Stimulated activated CD4-positive, alpha-beta T cell treated with anti-CD3 and anti-CD28 coated beads, Interleukin-4, amount 100 ng/mL, for 1 hour (primary cell): ENCODE data around the gene NECTIN2.
"Not testable (repeated sequence)": the region's sequence is repeated elsewhere in the genome, so short reads cannot be mapped to it uniquely, and the experiment has no call there.

ENCODE experiments used
- DNase-seq: peaks from one replicate; pipeline ENCODE4 v3.0.0-alpha.2; 2020

The NECTIN2 gene

GRCh38 chr19:44911896-44912295 lies 65.8 kb downstream of the NECTIN2 start:
- not testable (repeated sequence) for DNase-seq

- no peak for DNase-seq
Observed at GRCh38 chr19:44912854-44913253, 66.8 kb downstream of the NECTIN2 start.

- DNase-seq = not testable (repeated sequence)
Observed at GRCh38 chr19:44913512-44914432, 67.7 kb downstream of the NECTIN2 start.

- peak; percentile 72 for DNase-seq
Observed at GRCh38 chr19:44914433-44915206, 68.5 kb downstream of the NECTIN2 start, which contains the start of gene APOC1. Gene APOC1, plus strand, starts transcription at chr19:44914608. Its CDS starts 284 bp downstream, at chr19:44914892.

GRCh38 chr19:44924243-44924725 lies 78.2 kb downstream of the NECTIN2 start:
- no peak for DNase-seq

- DNase-seq = no peak
Observed at GRCh38 chr19:44925114-44925891, 79.2 kb downstream of the NECTIN2 start.

GRCh38 chr19:44926245-44927077 lies 80.4 kb downstream of the NECTIN2 start:
- not testable (repeated sequence) for DNase-seq

GRCh38 chr19:44927746-44928145 lies 81.6 kb downstream of the NECTIN2 start:
- DNase-seq = no peak

- DNase-seq = no peak
Observed at GRCh38 chr19:44930088-44930487, 84.0 kb downstream of the NECTIN2 start.

- no peak for DNase-seq
Observed at GRCh38 chr19:44931541-44931940, 85.4 kb downstream of the NECTIN2 start.
